Caco-2 (cell line): ENCODE measurements around the gene EFCAB5. TPM values are rescaled to one million over a fixed set of nuclear protein-coding genes. Genes with fewer than 3 reads are reported as not detected.

Experiments used
- BruUV-seq: library from RNA; stranded (reverse); fragments of 400-500 nt; replicated peaks from 2 replicates; lab custom pipeline; 2021; lab: Mats Ljungman, UMichigan
- CTCF ChIA-PET: fragments of 300-600 bp; sonication (Branson Sonifier 250); formaldehyde crosslinking; loops from one replicate; lab custom pipeline; 2022; ENCODE audit warnings: antibody characterized with exemption; lab: Charles Lee
- POLR2A ChIA-PET: fragments of 300-600 bp; sonication (Branson Sonifier 250); formaldehyde crosslinking; loops from one replicate; lab custom pipeline; 2022; ENCODE audit warnings: antibody characterized with exemption; lab: Charles Lee
- DNase-seq, 2 experiments: peaks; one replicate each; pipeline versions ENCODE4 v3.0.0 to v3.0.0-alpha.2; 2020 to 2022
- H3K27me3 ChIP-seq: replicated peaks from 2 replicates; pipeline ENCODE4 v1.6.0; 2011; ENCODE audit warnings: low read length; ENCODE audit not compliant: control insufficient read depth, insufficient read depth
- H3K36me3 ChIP-seq: 2 replicates; pipeline ENCODE4 v1.5.1; 2011; ENCODE audit warnings: low read length; ENCODE audit not compliant: control insufficient read depth, insufficient read depth
- H3K4me1 ChIP-seq: fragments of 250-450 bp; sonication (Bioruptor Pico); 2 replicates; pipeline ENCODE4 v1.5.1; 2020; ENCODE audit warnings: mild to moderate bottlenecking
- H3K4me3 ChIP-seq: 2 replicates; pipeline ENCODE4 v1.5.1; 2011; ENCODE audit warnings: low read depth, mild to moderate bottlenecking, control low read depth, low read length
- H3K9me3 ChIP-seq: fragments of 250-450 bp; sonication (Bioruptor Pico); 2 replicates; pipeline ENCODE4 v1.5.1; 2020; ENCODE audit warnings: mild to moderate bottlenecking, moderate library complexity
- H3K27ac Mint-ChIP-seq: one replicate; pipeline ENCODE4 v1.8.0; 2022; ENCODE audit warnings: mixed read lengths; ENCODE audit not compliant: unreplicated experiment
- H3K27me3 Mint-ChIP-seq: one replicate; pipeline ENCODE4 v1.8.0; 2022; ENCODE audit warnings: mixed read lengths; ENCODE audit not compliant: insufficient read depth, unreplicated experiment
- H3K36me3 Mint-ChIP-seq: one replicate; pipeline ENCODE4 v1.8.0; 2022; ENCODE audit warnings: mild to moderate bottlenecking, mixed read lengths; ENCODE audit not compliant: insufficient read depth, unreplicated experiment
- H3K4me1 Mint-ChIP-seq: one replicate; pipeline ENCODE4 v1.8.0; 2022; ENCODE audit warnings: low read depth, mixed read lengths; ENCODE audit not compliant: unreplicated experiment
- H3K4me3 Mint-ChIP-seq: one replicate; pipeline ENCODE4 v1.8.0; 2022; ENCODE audit warnings: mild to moderate bottlenecking, moderate library complexity, mixed read lengths; ENCODE audit not compliant: unreplicated experiment
- H3K9me3 Mint-ChIP-seq: one replicate; pipeline ENCODE4 v1.8.0; 2022; ENCODE audit warnings: mixed read lengths; ENCODE audit not compliant: unreplicated experiment
- CTCF ChIP-seq, 2 experiments: fragments of 200-600 bp in 1 of 2; IDR thresholded peaks; 1 replicate in 1 of 2; 2 replicates in 1 of 2; pipeline versions ENCODE4 v1.5.1 to v1.8.0; 2011 to 2022; ENCODE audit warnings: antibody characterized with exemption in 1 of 2, control low read depth in 1 of 2, inconsistent platforms in 1 of 2, low read depth in 1 of 2, low read length in 1 of 2, mild to moderate bottlenecking in 1 of 2, moderate library complexity in 1 of 2; ENCODE audit not compliant: insufficient read depth in 1 of 2, severe bottlenecking in 1 of 2, unreplicated experiment in 1 of 2
- intact Hi-C: fragments of 100-400 bp; cut with micrococcal nuclease; formaldehyde crosslinking; loops from one replicate; pipeline ENCODE4 v1.10.0; 2022; ENCODE audit not compliant: unreplicated experiment
- total RNA-seq: library from RNA; stranded (reverse); gene quantifications from 2 replicates; pipeline ENCODE4 v1.2.3, GENCODE V29; 2022

EFCAB5 gene
- total RNA-seq, 1 experiment from 2014 or later, result 0.43 TPM

- Mint-ChIP-seq H3K4me3 (no peak overlapping the region), H3K36me3 (no peaks in the 10 kb centered on the region), H3K27me3 (no peaks in the 10 kb centered on the region), H3K4me1 (peaks cover 5% of the 10 kb centered on the region), H3K27ac (no peak overlapping the region), H3K9me3 (no peaks in the 10 kb centered on the region)
- no peak for DNase-seq
- intact Hi-C loops, result no loop called here
- no peaks in the 10 kb centered on the region for H3K27me3 ChIP-seq
- H3K36me3 ChIP-seq, result no peaks in the 10 kb centered on the region
- no TSS peak for BruUV-seq
- H3K4me3 ChIP-seq, result no peak overlapping the region
- POLR2A ChIA-PET, result no interaction called here
- no peaks in the 10 kb centered on the region for H3K9me3 ChIP-seq
- no peak for TF ChIP-seq CTCF (IDR thresholded peaks at IDR 0.05; ENCODE audit: insufficient read depth in 1 of 2, low read depth in 1 of 2, low read length in 1 of 2, severe bottlenecking in 1 of 2, unreplicated experiment in 1 of 2)
- H3K4me1 ChIP-seq, result peaks cover 5% of the 10 kb centered on the region; the same call in 1 of the 2 replicates
- CTCF ChIA-PET, result no interaction called here
Measured at GRCh38 chr17:29914819-29915537, 26.5 kb upstream of the EFCAB5 start.

GRCh38 chr17:29918016-29918415 is 23.4 kb upstream of the EFCAB5 start:
- Histone ChIP-seq H3K27me3 (no peaks in the 10 kb centered on the region), H3K9me3 (no peaks in the 10 kb centered on the region), H3K4me3 (no peak overlapping the region), H3K36me3 (no peaks in the 10 kb centered on the region), H3K4me1 (peaks cover 5% of the 10 kb centered on the region; the same call in 1 of the 2 replicates)
- H3K27me3 Mint-ChIP-seq, result no peaks in the 10 kb centered on the region
- ChIA-PET POLR2A (no interaction called here), CTCF (interaction anchor here (0.6 kb wide), 1 partner anchor 22 kb away, joined by 3 read pairs; no protein-coding TSS in a partner anchor)
- TF ChIP-seq CTCF (IDR thresholded peaks at IDR 0.05; ENCODE audit: insufficient read depth in 1 of 2, low read depth in 1 of 2, low read length in 1 of 2, severe bottlenecking in 1 of 2, unreplicated experiment in 1 of 2), result no peak
- intact Hi-C loops, result no loop called here
- H3K36me3 Mint-ChIP-seq, result no peaks in the 10 kb centered on the region
- H3K4me3 Mint-ChIP-seq, result no peak overlapping the region
- H3K27ac Mint-ChIP-seq, result no peak overlapping the region
- H3K9me3 Mint-ChIP-seq, result no peaks in the 10 kb centered on the region
- no peak for DNase-seq
- peaks cover 5% of the 10 kb centered on the region for H3K4me1 Mint-ChIP-seq
- BruUV-seq, result no TSS peak

GRCh38 chr17:29918922-29919856 is 22.2 kb upstream of the EFCAB5 start:
- H3K4me3 ChIP-seq, result no peak overlapping the region
- intact Hi-C loops, result no loop called here
- no peaks in the 10 kb centered on the region for H3K9me3 Mint-ChIP-seq
- H3K4me1 Mint-ChIP-seq, result peaks cover 5% of the 10 kb centered on the region
- POLR2A ChIA-PET, result interaction anchor here (0.6 kb wide), 1 partner anchor 1215 kb away, joined by 3 read pairs; no protein-coding TSS in a partner anchor
- TF ChIP-seq CTCF (IDR thresholded peaks at IDR 0.05; ENCODE audit: insufficient read depth in 1 of 2, low read depth in 1 of 2, low read length in 1 of 2, severe bottlenecking in 1 of 2, unreplicated experiment in 1 of 2), result no peak
- H3K36me3 Mint-ChIP-seq, result no peaks in the 10 kb centered on the region
- H3K4me3 Mint-ChIP-seq, result no peak overlapping the region
- no peak for DNase-seq
- no peaks in the 10 kb centered on the region for H3K36me3 ChIP-seq
- no peak overlapping the region for H3K27ac Mint-ChIP-seq
- peaks cover 5% of the 10 kb centered on the region; the same call in 1 of the 2 replicates for H3K4me1 ChIP-seq
- CTCF ChIA-PET, result no interaction called here
- no peaks in the 10 kb centered on the region for H3K27me3 Mint-ChIP-seq
- H3K27me3 ChIP-seq, result no peaks in the 10 kb centered on the region
- no TSS peak for BruUV-seq
- H3K9me3 ChIP-seq, result no peaks in the 10 kb centered on the region
